Mesenchymal stem cell (in vitro differentiated cells and primary cell): ENCODE data around the gene APOA5.

Source experiments
- DNase-seq: peaks from one replicate; pipeline ENCODE4 v3.0.0-alpha.2; 2013
- H2AFZ ChIP-seq: one replicate; pipeline ENCODE4 v1.6.1; 2013; ENCODE audit warnings: low read depth, mild to moderate bottlenecking, control low read depth, inconsistent platforms, low read length, moderate library complexity
- H2AK5ac ChIP-seq: 2 replicates; pipeline ENCODE4 v1.6.1; 2013; ENCODE audit warnings: low read length, moderate library complexity, mild to moderate bottlenecking, inconsistent platforms; ENCODE audit not compliant: severe bottlenecking
- H2BK120ac ChIP-seq: one replicate; pipeline ENCODE4 v1.6.1; 2013; ENCODE audit warnings: low read depth, mild to moderate bottlenecking, inconsistent platforms, low read length, moderate library complexity
- H2BK12ac ChIP-seq, 2 experiments: one replicate each; pipeline ENCODE4 v1.6.1; 2013; ENCODE audit warnings: inconsistent platforms in 2 of 2, low read length in 2 of 2, mild to moderate bottlenecking in 2 of 2, moderate library complexity in 2 of 2, control low read depth in 1 of 2
- H2BK15ac ChIP-seq: one replicate; pipeline ENCODE4 v1.6.1; 2013; ENCODE audit warnings: mild to moderate bottlenecking, low read depth, inconsistent platforms; ENCODE audit not compliant: poor library complexity, severe bottlenecking
- H2BK5ac ChIP-seq: 2 replicates; pipeline ENCODE4 v1.6.1; 2013; ENCODE audit warnings: low read depth, mild to moderate bottlenecking, low read length, control low read depth, inconsistent platforms; ENCODE audit not compliant: poor library complexity, severe bottlenecking
- H3K14ac ChIP-seq, 2 experiments: one replicate each; pipeline ENCODE4 v1.6.1; 2013; ENCODE audit warnings: inconsistent platforms in 2 of 2, low read length in 2 of 2, control low read depth in 1 of 2, mild to moderate bottlenecking in 1 of 2, moderate library complexity in 1 of 2
- H3K18ac ChIP-seq, 2 experiments: one replicate each; pipeline ENCODE4 v1.6.1; 2013; ENCODE audit warnings: inconsistent platforms in 2 of 2, low read length in 2 of 2, control low read depth in 1 of 2, low read depth in 1 of 2, mild to moderate bottlenecking in 1 of 2
- H3K23ac ChIP-seq, 2 experiments: one replicate each; pipeline ENCODE4 v1.6.1; 2013; ENCODE audit warnings: inconsistent platforms in 2 of 2, low read length in 2 of 2, mild to moderate bottlenecking in 2 of 2, moderate library complexity in 2 of 2, control low read depth in 1 of 2
- H3K27ac ChIP-seq: 2 replicates; pipeline ENCODE4 v1.5.1; 2013; ENCODE audit warnings: mild to moderate bottlenecking, moderate library complexity, low read length, control low read depth, inconsistent platforms; ENCODE audit not compliant: poor library complexity, severe bottlenecking
- H3K27me3 ChIP-seq, 2 experiments: 2 replicates each; pipeline versions ENCODE4 v1.6.1 to v1.7.0; 2013; ENCODE audit warnings: low read length in 2 of 2, mild to moderate bottlenecking in 2 of 2, moderate library complexity in 2 of 2, control low read depth in 1 of 2, inconsistent platforms in 1 of 2; ENCODE audit not compliant: control insufficient read depth in 1 of 2, insufficient read depth in 1 of 2
- H3K36me3 ChIP-seq, 2 experiments: 2 replicates each; pipeline versions ENCODE4 v1.6.1 to v1.7.0; 2013; ENCODE audit warnings: low read length in 2 of 2, control low read depth in 1 of 2, inconsistent platforms in 1 of 2, low read depth in 1 of 2, mild to moderate bottlenecking in 1 of 2; ENCODE audit not compliant: insufficient read depth in 2 of 2, control insufficient read depth in 1 of 2
- H3K4ac ChIP-seq, 2 experiments: one replicate each; pipeline ENCODE4 v1.6.1; 2013; ENCODE audit warnings: inconsistent platforms in 2 of 2, low read length in 2 of 2, mild to moderate bottlenecking in 2 of 2, moderate library complexity in 2 of 2, control low read depth in 1 of 2, low read depth in 1 of 2
- H3K4me1 ChIP-seq: 2 replicates; pipeline ENCODE4 v1.6.1; 2013; ENCODE audit warnings: low read depth, low read length, control low read depth; ENCODE audit not compliant: control insufficient read depth, insufficient read depth
- H3K4me2 ChIP-seq: 2 replicates; pipeline ENCODE4 v1.6.1; 2013; ENCODE audit warnings: low read length, mild to moderate bottlenecking, inconsistent platforms; ENCODE audit not compliant: poor library complexity, severe bottlenecking
- H3K4me3 ChIP-seq, 2 experiments: 2 replicates each; pipeline versions ENCODE4 v1.5.1 to v1.7.0; 2013; ENCODE audit warnings: low read length in 2 of 2, mild to moderate bottlenecking in 2 of 2, control low read depth in 1 of 2, low read depth in 1 of 2; ENCODE audit not compliant: insufficient read depth in 1 of 2
- H3K79me1 ChIP-seq: replicated peaks from 2 replicates; pipeline ENCODE4 v1.6.1; 2013; ENCODE audit warnings: mild to moderate bottlenecking, control low read depth, low read length, inconsistent platforms; ENCODE audit not compliant: poor library complexity, severe bottlenecking
- H3K9ac ChIP-seq: 2 replicates; pipeline ENCODE4 v1.7.0; 2013; ENCODE audit warnings: mild to moderate bottlenecking, low read length, moderate library complexity
- H3K9me3 ChIP-seq: 2 replicates; pipeline ENCODE4 v1.7.0; 2013; ENCODE audit warnings: mild to moderate bottlenecking, low read length; ENCODE audit not compliant: control insufficient read depth
- H4K8ac ChIP-seq: one replicate; pipeline ENCODE4 v1.6.1; 2013; ENCODE audit warnings: inconsistent platforms, mild to moderate bottlenecking, low read length, moderate library complexity
- H4K91ac ChIP-seq: one replicate; pipeline ENCODE4 v1.6.1; 2013; ENCODE audit warnings: mild to moderate bottlenecking, low read length, inconsistent platforms
- WGBS: methylation state at CpG from one replicate; pipeline ENCODE4 v1.1.7; 2013; ENCODE audit warnings: mixed read lengths; 5-methylcytosine and 5-hydroxymethylcytosine counted together

APOA5 gene

DNA sequence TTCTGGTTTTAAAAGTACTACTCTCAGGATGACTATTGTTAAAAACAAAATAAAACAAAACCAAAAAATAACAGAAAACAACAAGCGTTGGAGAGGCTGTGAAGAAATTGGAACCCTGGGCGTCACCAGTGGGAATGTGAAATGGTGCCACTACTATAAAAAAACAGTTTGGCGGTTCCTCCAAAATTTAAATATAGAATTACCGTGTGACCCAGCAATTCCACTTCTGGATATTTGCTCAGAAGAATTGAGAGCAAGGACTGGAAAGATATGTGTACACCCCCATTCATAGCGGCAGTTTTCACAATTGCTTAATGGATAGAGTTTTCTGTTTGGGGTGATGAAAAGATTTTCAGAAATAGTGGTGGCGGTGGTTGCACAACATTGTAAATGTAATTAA is 22.8 kb upstream of the APOA5 start:
- Histone ChIP-seq H3K23ac (no peak overlapping the region), H3K79me1 (no peaks in the 10 kb centered on the region), H3K14ac (no peak overlapping the region), H3K9me3 (no peaks in the 10 kb centered on the region), H3K4me2 (no peak overlapping the region), H2AFZ (no peak overlapping the region), H3K9ac (no peak overlapping the region), H2BK12ac (no peak overlapping the region), H3K27ac (no peak overlapping the region), H4K8ac (no peak overlapping the region), H2BK15ac (no peak overlapping the region), H3K4me1 (no peaks in the 10 kb centered on the region), H3K4me3 (no peak overlapping the region), H3K18ac (no peak overlapping the region), H2BK5ac (no peak overlapping the region), H3K27me3 (peaks cover 0 to 12% of the 10 kb centered on the region in 2 experiments), H2BK120ac (no peak overlapping the region), H4K91ac (no peak overlapping the region), H3K36me3 (no peaks in the 10 kb centered on the region), H2AK5ac (no peak overlapping the region), H3K4ac (no peak overlapping the region)
- 95% methylated on average over 5 of the region's 6 CpGs for WGBS
- DNase-seq = no peak

GRCh38 chr11:116813781-116814471 is 22.2 kb upstream of the APOA5 start:
- H3K9me3 ChIP-seq = no peaks in the 10 kb centered on the region
- no peaks in the 10 kb centered on the region for H3K4me1 ChIP-seq
- DNase-seq = no peak
- H3K4me2 ChIP-seq = no peak overlapping the region
- H4K91ac ChIP-seq = no peak overlapping the region
- H2BK15ac ChIP-seq = no peak overlapping the region
- no peak overlapping the region for H2AFZ ChIP-seq
- 65% methylated on average over 4 of the region's 5 CpGs for WGBS
- H2AK5ac ChIP-seq = no peak overlapping the region
- no peak overlapping the region for H2BK5ac ChIP-seq
- no peak overlapping the region for H3K18ac ChIP-seq
- H3K36me3 ChIP-seq = no peaks in the 10 kb centered on the region
- H3K27me3 ChIP-seq = peaks cover 0 to 12% of the 10 kb centered on the region in 2 experiments
- H4K8ac ChIP-seq = no peak overlapping the region
- H3K9ac ChIP-seq = no peak overlapping the region
- H3K27ac ChIP-seq = no peak overlapping the region
- H3K79me1 ChIP-seq = no peaks in the 10 kb centered on the region
- peak overlapping the region in 1 of 2 experiments; percentile 56 for H3K23ac ChIP-seq
- no peak overlapping the region for H3K4me3 ChIP-seq
- no peak overlapping the region for H3K4ac ChIP-seq
- no peak overlapping the region for H2BK120ac ChIP-seq
- H3K14ac ChIP-seq = no peak overlapping the region
- H2BK12ac ChIP-seq = no peak overlapping the region

DNA sequence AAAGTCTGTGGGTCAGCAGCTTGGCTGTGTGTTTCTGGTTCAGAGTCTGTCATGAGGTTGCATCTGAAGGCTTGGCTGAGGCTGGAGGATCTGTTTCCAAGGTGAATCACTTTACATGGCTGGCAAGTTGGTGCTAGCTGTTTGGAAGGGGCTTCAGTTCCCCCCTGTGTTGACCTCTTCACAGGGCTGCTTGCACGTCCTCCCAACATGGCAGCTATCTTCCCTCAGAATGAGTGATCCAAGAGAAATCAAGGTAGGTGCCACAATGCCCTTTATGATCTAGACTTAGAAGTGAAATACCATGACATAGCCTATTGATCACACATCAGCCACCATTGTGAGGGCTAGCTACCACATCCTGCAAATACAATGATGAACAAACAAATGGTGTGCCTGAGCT is 21.5 kb upstream of the APOA5 start:
- WGBS = 92% methylated on average over 1 of the region's 1 CpG
- Histone ChIP-seq H4K91ac (no peak overlapping the region), H3K27me3 (peaks cover 0 to 19% of the 10 kb centered on the region in 2 experiments), H2BK12ac (no peak overlapping the region), H3K9ac (no peak overlapping the region), H3K4me2 (no peak overlapping the region), H3K14ac (no peak overlapping the region), H3K23ac (no peak overlapping the region), H3K18ac (no peak overlapping the region), H3K4me3 (no peak overlapping the region), H3K4ac (no peak overlapping the region), H2BK15ac (no peak overlapping the region), H2BK120ac (no peak overlapping the region), H3K4me1 (no peaks in the 10 kb centered on the region), H4K8ac (no peak overlapping the region), H2BK5ac (no peak overlapping the region), H3K79me1 (no peaks in the 10 kb centered on the region), H2AFZ (no peak overlapping the region), H3K27ac (no peak overlapping the region), H3K9me3 (no peaks in the 10 kb centered on the region), H2AK5ac (no peak overlapping the region), H3K36me3 (no peaks in the 10 kb centered on the region)
- no peak for DNase-seq

DNA sequence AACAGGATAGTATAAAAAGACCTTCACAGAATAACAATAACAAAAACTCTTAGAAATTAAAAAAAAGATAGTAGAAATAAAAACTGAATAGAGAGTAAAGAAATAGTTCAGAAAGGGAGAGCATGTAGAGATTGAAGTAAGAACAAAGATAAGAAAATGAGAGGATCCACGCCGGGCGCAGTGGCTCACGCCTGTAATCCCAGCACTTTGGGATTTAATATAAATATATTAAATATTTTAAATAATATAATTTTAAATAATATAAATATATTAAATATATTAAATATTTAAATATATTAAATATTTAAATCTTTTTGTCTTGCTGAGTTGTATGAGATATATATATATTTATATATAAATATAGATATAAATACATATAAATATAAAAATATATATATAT is 20.4 kb upstream of the APOA5 start:
- H2BK5ac ChIP-seq = no peak overlapping the region
- H3K9me3 ChIP-seq = no peaks in the 10 kb centered on the region
- no peaks in the 10 kb centered on the region for H3K4me1 ChIP-seq
- no peak overlapping the region for H2AK5ac ChIP-seq
- no peak overlapping the region for H3K9ac ChIP-seq
- no peak overlapping the region for H3K4me2 ChIP-seq
- no peak for DNase-seq
- H3K79me1 ChIP-seq = no peaks in the 10 kb centered on the region
- H3K4ac ChIP-seq = no peak overlapping the region
- H2BK120ac ChIP-seq = no peak overlapping the region
- H4K8ac ChIP-seq = no peak overlapping the region
- WGBS = no CpG with 5 or more reads among the region's 4 CpGs
- no peak overlapping the region for H2BK15ac ChIP-seq
- no peak overlapping the region for H4K91ac ChIP-seq
- H3K36me3 ChIP-seq = no peaks in the 10 kb centered on the region
- no peak overlapping the region for H2BK12ac ChIP-seq
- H3K4me3 ChIP-seq = no peak overlapping the region
- H3K18ac ChIP-seq = no peak overlapping the region
- H3K27me3 ChIP-seq = peaks cover 0 to 23% of the 10 kb centered on the region in 2 experiments
- H3K14ac ChIP-seq = no peak overlapping the region
- H2AFZ ChIP-seq = no peak overlapping the region
- no peak overlapping the region for H3K27ac ChIP-seq
- no peak overlapping the region for H3K23ac ChIP-seq
